ENCODE results near the gene GOLT1A.

GRCh38 chr1:204177133-204177532 is 36.7 kb downstream of the GOLT1A start:
- TF ChIP-seq POLR2A (IDR thresholded peaks at IDR 0.05; ENCODE audit: low read length) (no peak), GATA1 (IDR thresholded peaks at IDR 0.05; ENCODE audit: low read depth, low read length) (no peak)
